ENCODE results near the gene A1CF.
"Not testable (repeated sequence)": the region's sequence is repeated elsewhere in the genome, so short reads cannot be mapped to it uniquely, and the experiment has no call there.

A1CF gene, protein sequence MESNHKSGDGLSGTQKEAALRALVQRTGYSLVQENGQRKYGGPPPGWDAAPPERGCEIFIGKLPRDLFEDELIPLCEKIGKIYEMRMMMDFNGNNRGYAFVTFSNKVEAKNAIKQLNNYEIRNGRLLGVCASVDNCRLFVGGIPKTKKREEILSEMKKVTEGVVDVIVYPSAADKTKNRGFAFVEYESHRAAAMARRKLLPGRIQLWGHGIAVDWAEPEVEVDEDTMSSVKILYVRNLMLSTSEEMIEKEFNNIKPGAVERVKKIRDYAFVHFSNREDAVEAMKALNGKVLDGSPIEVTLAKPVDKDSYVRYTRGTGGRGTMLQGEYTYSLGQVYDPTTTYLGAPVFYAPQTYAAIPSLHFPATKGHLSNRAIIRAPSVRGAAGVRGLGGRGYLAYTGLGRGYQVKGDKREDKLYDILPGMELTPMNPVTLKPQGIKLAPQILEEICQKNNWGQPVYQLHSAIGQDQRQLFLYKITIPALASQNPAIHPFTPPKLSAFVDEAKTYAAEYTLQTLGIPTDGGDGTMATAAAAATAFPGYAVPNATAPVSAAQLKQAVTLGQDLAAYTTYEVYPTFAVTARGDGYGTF

DNA sequence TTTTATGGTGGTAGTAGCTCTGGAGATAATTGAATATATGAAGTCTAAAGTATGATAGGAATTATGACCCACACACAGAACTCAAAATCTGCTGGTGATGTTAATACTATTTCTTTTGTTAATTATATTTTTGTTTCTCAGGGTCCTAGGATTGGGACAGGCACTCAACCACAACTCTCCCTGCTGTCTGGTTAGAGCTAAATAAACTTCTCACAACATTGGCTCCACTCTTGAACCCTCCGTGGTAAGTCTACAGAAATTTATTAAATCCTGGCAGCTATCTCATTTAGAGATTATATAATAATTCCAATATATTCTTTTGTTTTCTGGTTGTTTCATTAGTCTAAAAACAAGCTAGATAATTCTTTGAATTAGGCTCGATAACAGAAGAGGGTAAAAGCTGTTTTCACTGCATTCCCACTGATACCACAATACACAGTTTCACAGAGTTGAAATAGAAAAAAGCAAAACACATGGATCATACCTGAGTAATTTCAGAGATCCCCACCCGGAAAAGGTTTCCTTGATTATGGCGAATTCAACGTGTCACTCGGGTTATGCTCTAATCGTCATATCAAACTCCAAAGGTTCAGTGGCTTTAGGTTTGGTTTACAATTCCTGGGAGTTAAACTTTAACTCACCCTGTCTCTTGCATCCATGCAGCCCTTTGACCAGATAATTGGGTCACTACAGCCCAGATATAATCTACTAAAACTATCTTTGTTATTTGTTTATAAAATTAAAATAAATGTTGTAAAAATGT, at the start of gene A1CF:
Gene A1CF (minus strand): TSS at position 531 of the 763 bp plus-strand sequence. CDS start 25,687 bp downstream, outside the sequence.
- no peaks in the 10 kb centered on the region for H3K9me3 Mint-ChIP-seq
- no peak within 1 kb of the TSS for H3K27ac Mint-ChIP-seq
- DNase-seq: no peak
- no peaks in the 10 kb centered on the region for H3K36me3 Mint-ChIP-seq (ENCODE audit: low read depth)
- H3K4me3 Mint-ChIP-seq: no peak within 1 kb of the TSS
- peaks cover 27% of the 10 kb centered on the region for H3K27me3 Mint-ChIP-seq
- H3K4me1 Mint-ChIP-seq (ENCODE audit: low read depth): no peaks in the 10 kb centered on the region

DNA sequence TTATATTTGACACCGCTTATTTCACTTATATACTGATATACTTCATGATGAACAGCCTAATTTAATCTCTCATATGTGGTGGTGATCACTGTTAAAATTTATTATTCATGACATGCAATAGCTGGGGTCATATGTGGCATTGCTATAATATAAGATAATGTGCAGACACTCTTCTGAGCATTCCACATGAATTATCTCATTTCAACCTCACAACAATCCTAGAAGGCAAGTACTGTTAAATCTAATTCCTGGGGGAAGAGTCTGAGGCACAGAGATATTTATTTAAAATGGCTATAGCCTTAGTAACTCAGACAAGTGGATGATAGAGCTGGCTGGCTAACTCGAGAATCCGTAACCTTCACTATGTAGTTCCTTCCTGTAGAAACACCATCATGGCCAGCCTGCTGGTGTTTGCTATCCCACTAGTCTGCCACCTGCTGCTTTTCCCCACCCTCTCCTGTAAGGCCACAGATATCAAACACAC, 46.6 kb upstream of the A1CF start:
- Mint-ChIP-seq H3K36me3 (ENCODE audit: low read depth) (no peaks in the 10 kb centered on the region), H3K4me1 (ENCODE audit: low read depth) (no peaks in the 10 kb centered on the region), H3K4me3 (no peak overlapping the region), H3K27ac (no peak overlapping the region), H3K27me3 (peaks cover 15% of the 10 kb centered on the region), H3K9me3 (no peaks in the 10 kb centered on the region)
- DNase-seq: no peak

DNA sequence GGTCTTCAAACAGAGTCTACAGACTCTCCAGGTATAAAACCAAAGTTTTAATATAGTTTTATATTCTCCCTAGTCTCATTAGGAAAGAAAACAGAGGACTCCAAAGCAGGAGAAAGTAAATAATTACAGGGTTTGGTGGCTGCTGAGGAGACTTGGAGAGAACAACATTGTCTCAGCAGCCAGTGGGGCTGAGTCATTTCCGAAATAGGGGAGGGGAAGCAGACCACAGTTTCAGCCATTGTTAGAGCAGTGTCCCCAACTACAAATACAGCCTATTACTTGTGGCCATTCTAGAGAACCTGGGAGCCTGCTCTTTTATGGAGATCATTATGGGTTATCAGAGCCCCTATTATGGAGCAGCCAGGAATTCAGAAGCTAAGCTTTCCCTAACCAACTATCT, 44.2 kb upstream of the A1CF start:
- Mint-ChIP-seq H3K9me3 (no peaks in the 10 kb centered on the region), H3K27me3 (peaks cover 13% of the 10 kb centered on the region), H3K36me3 (ENCODE audit: low read depth) (no peaks in the 10 kb centered on the region), H3K27ac (no peak overlapping the region), H3K4me3 (no peak overlapping the region), H3K4me1 (ENCODE audit: low read depth) (no peaks in the 10 kb centered on the region)
- DNase-seq: no peak

DNA sequence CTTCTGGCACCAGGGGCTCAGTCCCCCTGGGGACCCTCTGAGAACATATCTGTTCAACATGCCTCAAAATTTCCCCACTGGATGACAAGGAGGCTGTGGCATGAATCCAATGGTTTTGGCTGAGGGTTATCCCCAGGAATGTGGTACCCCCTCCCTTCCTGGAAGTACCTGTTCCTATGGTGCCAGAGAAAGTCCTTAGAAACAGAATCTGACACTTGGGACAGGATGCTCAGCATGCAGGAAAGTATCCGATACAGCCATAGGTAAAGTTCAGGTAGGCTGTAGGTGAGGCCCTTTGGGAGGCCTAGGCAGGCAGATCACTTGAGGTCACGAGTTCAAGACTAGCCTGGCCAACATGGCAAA, 42.7 kb upstream of the A1CF start:
- H3K27ac Mint-ChIP-seq: no peak overlapping the region
- peaks cover 6% of the 10 kb centered on the region for H3K9me3 Mint-ChIP-seq
- H3K36me3 Mint-ChIP-seq (ENCODE audit: low read depth): no peaks in the 10 kb centered on the region
- H3K4me1 Mint-ChIP-seq (ENCODE audit: low read depth): no peaks in the 10 kb centered on the region
- peaks cover 16% of the 10 kb centered on the region for H3K27me3 Mint-ChIP-seq
- H3K4me3 Mint-ChIP-seq: no peak overlapping the region
- no peak for DNase-seq

DNA sequence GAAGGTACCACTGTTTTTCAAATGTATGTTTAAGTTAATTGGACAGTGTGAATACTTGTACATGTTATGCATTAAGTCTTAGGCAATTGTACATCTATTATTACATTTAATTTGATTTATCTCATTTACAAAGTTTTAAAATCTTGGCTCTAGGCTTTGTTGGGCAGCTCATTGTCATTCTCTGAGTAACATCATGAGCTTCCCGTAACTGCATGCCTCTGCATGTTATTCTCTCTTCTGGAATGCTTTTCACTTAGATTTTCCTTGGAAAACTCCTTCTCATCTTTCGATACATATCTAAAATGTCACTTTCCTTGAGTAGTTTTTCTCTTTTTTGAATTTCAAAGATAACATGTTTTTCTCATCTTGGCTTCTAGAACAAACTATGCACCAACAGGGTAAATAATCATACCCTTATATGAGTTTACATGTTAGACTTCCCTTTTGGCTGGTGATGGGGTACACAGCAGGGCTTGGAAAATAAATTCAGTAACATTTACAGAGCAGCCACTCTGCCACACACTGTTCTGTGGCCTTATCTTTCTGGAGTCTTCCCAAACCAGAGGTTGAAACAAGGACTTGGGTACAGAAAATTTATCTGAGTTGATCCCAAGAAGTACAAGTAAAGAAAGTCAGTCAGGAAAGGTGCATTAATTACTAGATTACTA, 42.2 kb upstream of the A1CF start:
- Mint-ChIP-seq H3K36me3 (ENCODE audit: low read depth) (no peaks in the 10 kb centered on the region), H3K4me3 (no peak overlapping the region), H3K9me3 (peaks cover 8% of the 10 kb centered on the region), H3K27me3 (peaks cover 16% of the 10 kb centered on the region), H3K27ac (no peak overlapping the region), H3K4me1 (ENCODE audit: low read depth) (no peaks in the 10 kb centered on the region)
- DNase-seq: no peak

DNA sequence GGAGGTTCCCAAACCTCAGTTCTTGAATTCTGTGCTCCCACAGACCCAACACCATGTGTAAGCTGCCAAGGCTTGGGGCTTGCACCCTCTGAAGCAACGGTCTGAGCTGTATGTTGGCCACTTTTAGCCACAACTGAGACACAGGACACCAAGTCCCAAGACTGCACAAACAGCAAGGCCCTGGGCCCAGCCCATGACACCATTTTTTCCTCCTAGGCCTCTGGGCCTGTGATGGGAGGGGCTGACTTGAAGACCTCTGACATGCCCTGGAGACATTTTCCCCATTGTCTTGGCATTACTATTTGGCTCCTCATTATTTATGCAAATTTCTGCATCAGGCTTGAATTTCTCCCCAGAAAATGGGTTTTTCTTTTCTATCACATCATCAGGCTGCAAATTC, 38.0 kb upstream of the A1CF start:
- DNase-seq; H3K4me1 Mint-ChIP-seq (ENCODE audit: low read depth); H3K4me3 Mint-ChIP-seq; H3K27ac Mint-ChIP-seq; H3K36me3 Mint-ChIP-seq (ENCODE audit: low read depth): not testable (repeated sequence)
- H3K9me3 Mint-ChIP-seq: peaks cover 15% of the 10 kb centered on the region
- H3K27me3 Mint-ChIP-seq: peaks cover 11% of the 10 kb centered on the region

DNA sequence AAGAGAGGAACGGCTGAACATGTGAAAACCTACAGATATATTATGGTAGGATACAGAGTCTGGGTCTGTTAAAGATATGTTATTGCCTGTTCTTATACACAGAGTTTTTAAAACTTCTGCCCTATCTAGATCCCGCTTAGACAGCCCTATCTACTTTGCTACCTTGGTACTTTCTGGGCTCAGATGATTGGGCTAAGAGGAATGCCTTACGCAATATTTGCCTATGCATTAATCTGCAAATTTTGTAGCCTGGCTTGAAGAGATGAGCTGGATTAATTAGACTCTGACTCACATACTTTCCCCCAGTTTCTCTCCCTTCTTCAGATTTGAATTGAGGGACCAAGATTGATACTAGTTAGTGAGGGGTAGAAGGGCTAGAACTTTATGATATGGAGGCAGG, 33.6 kb upstream of the A1CF start:
- Mint-ChIP-seq H3K4me3 (no peak overlapping the region), H3K27ac (no peak overlapping the region), H3K36me3 (ENCODE audit: low read depth) (no peaks in the 10 kb centered on the region), H3K4me1 (ENCODE audit: low read depth) (no peaks in the 10 kb centered on the region), H3K27me3 (peaks cover 6% of the 10 kb centered on the region), H3K9me3 (peaks cover 12% of the 10 kb centered on the region)
- DNase-seq: no peak

DNA sequence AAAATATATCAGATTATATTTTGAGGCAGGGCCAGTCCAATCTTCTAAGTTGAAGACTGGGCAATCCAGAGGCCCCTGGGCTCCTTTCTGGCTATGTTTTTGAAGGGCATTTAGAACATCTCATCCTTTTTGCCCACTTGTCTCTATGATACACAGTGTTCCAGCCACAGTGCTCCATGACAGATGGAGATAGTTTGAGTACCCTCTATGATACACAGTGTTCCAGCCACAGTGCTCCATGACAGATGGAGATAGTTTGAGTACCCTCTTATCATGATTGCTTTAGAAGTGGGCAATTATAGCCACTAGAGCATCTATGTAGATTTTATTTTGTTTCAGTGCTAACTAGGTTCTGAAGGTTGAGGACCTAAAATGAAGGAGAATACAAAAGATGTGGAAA, 33.1 kb upstream of the A1CF start:
- H3K27me3 Mint-ChIP-seq: peaks cover 3% of the 10 kb centered on the region
- no peak for DNase-seq
- no peaks in the 10 kb centered on the region for H3K4me1 Mint-ChIP-seq (ENCODE audit: low read depth)
- no peak overlapping the region for H3K27ac Mint-ChIP-seq
- H3K9me3 Mint-ChIP-seq: peaks cover 8% of the 10 kb centered on the region
- no peak overlapping the region for H3K4me3 Mint-ChIP-seq
- H3K36me3 Mint-ChIP-seq (ENCODE audit: low read depth): no peaks in the 10 kb centered on the region

DNA sequence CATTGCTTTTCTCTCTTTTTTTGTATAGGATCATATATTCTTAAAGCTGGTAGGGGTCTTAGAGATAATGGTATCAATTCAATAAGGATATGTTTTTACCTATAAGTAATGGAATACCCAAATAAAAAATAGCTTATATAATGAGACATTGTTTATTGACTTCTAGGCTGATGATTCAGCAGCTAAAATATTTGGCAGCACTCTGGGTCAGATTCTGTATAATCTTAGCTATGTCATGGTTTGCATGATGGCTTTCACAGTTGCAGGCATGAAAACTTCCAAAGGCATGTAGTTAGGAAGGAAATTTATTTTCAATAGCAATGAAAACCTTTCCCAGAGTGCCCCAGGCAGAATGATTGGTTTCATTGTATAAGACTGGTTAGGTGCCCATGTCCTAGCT, 32.1 kb upstream of the A1CF start:
- no peak for DNase-seq
- Mint-ChIP-seq H3K4me3 (no peak overlapping the region), H3K27me3 (peaks cover 3% of the 10 kb centered on the region), H3K9me3 (peaks cover 5% of the 10 kb centered on the region), H3K27ac (no peak overlapping the region), H3K4me1 (ENCODE audit: low read depth) (no peaks in the 10 kb centered on the region), H3K36me3 (ENCODE audit: low read depth) (no peaks in the 10 kb centered on the region)

DNA sequence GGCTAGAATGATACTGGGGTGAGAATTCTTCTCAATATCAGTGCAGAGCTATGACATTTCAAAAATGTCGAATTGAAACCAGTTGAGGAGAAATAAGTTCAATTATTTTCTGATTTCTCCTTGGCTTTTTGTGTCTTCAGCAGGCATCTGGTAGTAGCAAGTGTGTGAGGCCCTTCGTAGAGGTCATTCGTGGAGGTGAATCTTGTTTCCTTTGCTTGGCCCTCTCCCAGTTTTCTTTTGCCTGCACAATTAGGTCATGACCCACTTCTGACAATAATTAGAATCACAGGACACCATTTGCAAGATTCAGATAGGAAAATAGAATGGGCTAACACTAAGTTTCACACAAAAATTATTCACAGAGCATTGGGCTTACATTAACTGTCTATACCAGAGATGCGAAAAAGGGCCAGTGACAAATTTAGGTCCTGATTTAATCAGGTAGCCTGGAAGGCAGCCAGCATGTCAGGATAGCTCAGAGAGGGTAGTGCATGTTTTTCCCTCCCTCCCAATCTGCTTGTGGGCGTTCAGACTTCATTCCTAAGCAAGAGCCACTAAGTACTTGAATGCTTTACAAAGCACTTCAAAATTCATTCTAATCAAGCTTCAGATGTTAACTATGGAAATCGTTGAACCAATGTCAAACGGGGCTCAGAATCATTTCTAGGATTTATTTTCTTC, 24.0 kb upstream of the A1CF start:
- H3K36me3 Mint-ChIP-seq (ENCODE audit: low read depth): no peaks in the 10 kb centered on the region
- no peak overlapping the region for H3K4me3 Mint-ChIP-seq
- no peaks in the 10 kb centered on the region for H3K4me1 Mint-ChIP-seq (ENCODE audit: low read depth)
- DNase-seq: no peak
- H3K27me3 Mint-ChIP-seq: no peaks in the 10 kb centered on the region
- peaks cover 3% of the 10 kb centered on the region for H3K9me3 Mint-ChIP-seq
- no peak overlapping the region for H3K27ac Mint-ChIP-seq

DNA sequence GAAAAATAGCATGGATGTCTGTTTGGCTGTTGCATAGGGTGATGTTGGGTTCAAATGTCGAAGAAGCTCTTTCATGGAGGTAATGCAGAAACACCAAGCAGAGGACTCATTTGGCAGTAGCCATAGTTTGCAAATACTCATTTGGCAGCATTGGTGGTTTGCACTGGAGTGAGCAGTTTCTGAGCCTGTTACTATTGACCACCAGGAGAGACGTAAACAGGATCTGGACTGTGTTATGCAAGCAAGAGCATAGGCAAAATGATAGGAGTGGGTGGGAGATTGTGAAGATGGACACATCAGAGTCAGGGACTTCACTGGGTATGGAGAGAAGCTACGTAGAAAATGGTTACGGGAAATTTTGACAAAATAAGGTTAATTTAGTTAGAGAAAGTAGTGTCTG, 22.9 kb upstream of the A1CF start:
- Mint-ChIP-seq H3K9me3 (peaks cover 3% of the 10 kb centered on the region), H3K4me3 (no peak overlapping the region), H3K4me1 (ENCODE audit: low read depth) (no peaks in the 10 kb centered on the region), H3K27ac (no peak overlapping the region), H3K36me3 (ENCODE audit: low read depth) (no peaks in the 10 kb centered on the region), H3K27me3 (no peaks in the 10 kb centered on the region)
- DNase-seq: no peak

DNA sequence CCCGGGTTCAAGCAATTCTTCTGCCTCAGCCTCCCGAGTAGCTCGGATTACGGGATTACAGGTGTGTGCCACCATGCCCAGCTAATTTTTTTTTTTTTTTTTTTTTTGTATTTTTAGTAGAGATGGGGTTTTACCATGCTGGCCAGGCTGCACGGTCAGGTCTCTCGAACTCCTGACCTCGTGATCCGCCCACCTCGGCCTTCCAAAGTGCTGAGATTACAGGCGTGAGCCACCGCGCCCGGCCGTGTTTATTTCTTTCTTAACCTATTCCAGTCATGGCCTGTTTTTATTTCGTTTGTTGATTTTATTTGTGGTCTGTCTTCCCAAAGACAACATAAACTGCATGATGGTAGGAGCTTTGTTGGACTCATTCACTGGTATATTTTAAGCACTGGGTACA, 20.4 kb upstream of the A1CF start:
- H3K27ac Mint-ChIP-seq; DNase-seq; H3K9me3 Mint-ChIP-seq; H3K4me1 Mint-ChIP-seq (ENCODE audit: low read depth); H3K4me3 Mint-ChIP-seq; H3K36me3 Mint-ChIP-seq (ENCODE audit: low read depth): not testable (repeated sequence)
- H3K27me3 Mint-ChIP-seq: peaks cover 12% of the 10 kb centered on the region

DNA sequence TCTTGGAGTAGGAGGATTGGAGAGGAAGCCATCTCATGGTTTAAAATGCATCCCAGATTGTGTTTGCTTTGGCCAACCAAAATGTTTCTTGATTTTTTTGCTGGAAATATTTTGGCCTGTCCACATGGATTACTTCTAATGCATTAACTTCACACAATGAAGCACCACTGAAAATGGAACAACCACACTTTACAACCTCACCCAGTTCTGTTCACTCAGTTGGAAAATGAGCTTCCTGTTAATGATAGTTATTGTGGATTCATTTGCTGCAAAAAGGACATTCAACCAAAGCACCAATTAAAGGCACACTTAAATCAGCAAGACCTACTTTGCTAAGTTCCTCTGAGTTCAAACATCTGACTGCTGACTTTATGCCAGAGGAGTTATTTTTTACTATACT, 11.3 kb upstream of the A1CF start:
- no peak for DNase-seq
- no peaks in the 10 kb centered on the region for H3K9me3 Mint-ChIP-seq
- H3K4me3 Mint-ChIP-seq: no peak overlapping the region
- H3K4me1 Mint-ChIP-seq (ENCODE audit: low read depth): no peaks in the 10 kb centered on the region
- H3K36me3 Mint-ChIP-seq (ENCODE audit: low read depth): no peaks in the 10 kb centered on the region
- no peak overlapping the region for H3K27ac Mint-ChIP-seq
- peaks cover 24% of the 10 kb centered on the region for H3K27me3 Mint-ChIP-seq

DNA sequence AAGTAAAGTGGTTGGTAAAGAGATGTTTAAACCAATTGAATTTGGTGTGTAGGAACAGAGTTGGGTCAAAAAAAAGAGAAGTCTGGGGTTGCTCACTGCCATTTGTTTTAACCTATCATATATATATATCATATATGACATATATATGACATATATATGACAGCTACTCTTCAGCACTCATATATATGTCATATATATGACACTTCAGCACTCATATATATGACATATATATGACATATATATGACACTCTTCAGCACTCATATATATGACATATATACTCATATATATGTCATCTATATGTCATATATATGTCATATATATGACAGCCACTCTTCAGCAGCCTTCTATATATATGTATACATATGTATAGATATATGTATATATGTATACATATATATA, 8.9 kb upstream of the A1CF start:
- H3K4me1 Mint-ChIP-seq (ENCODE audit: low read depth): no peaks in the 10 kb centered on the region
- H3K27ac Mint-ChIP-seq: no peak overlapping the region
- H3K4me3 Mint-ChIP-seq: no peak overlapping the region
- no peak for DNase-seq
- no peaks in the 10 kb centered on the region for H3K9me3 Mint-ChIP-seq
- H3K27me3 Mint-ChIP-seq: peaks cover 15% of the 10 kb centered on the region
- H3K36me3 Mint-ChIP-seq (ENCODE audit: low read depth): no peaks in the 10 kb centered on the region

Data from activated T-cell treated with anti-CD3 and anti-CD28 coated beads, Interleukin-2, amount 50 U/mL, for 24 hours (primary cell).